GM21825 (cell line): ENCODE results near the gene HUNK.
"Not testable (repeated sequence)": the region's sequence is repeated elsewhere in the genome, so short reads cannot be mapped to it uniquely, and the experiment has no call there.

Source experiments
- ATAC-seq: cut with Tn5 transposase; IDR thresholded peaks from one replicate; pipeline ENCODE4 v1.9.1; 2021; ENCODE audit warnings: mild to moderate bottlenecking, moderate library complexity; ENCODE audit not compliant: unreplicated experiment

HUNK gene

DNA sequence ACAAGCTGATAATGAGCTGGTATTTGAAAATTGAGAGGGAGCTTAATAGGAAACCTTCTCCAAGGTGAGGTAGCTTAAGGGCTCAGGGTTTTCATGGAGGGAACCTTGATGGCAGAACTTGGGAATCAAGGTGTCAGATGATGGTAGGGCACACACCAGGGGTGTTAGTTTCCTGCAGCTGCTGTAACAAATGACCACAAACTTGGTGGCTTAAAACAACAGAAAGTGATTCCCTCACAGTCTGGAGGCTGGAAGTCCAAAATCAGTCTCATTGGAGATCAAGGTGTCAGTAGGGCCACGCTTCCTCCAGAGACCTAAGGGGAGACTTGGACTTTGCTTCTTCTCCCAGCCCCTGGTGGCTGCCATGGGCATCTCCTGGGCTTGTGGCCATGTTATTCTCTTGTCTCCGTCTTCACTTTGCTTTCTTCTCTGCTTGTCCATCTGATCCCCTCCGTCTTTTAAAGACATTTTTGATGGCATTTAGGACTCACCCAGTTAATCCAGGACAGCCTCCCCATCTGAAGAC, 45.5 kb downstream of the HUNK start:
- no peak for ATAC-seq

DNA sequence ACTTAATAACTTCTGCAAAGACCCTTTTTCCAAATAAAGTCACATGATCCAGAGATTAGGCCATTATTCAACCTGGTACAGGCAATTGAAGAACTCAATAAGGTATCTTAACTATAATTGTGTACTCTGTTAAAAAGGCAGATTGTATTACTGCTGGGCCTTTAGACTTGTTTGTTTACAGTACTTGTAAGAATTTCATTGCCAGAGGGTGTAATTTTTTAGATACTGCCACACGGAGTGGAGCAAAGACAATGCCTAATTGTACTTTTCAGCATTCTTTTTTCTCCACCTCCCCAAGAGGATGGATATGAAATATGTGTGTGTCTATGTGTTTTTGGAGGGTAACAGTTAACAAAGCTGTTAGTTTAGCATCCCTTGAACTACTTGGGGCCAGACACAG, 47.5 kb downstream of the HUNK start:
- ATAC-seq = no peak

DNA sequence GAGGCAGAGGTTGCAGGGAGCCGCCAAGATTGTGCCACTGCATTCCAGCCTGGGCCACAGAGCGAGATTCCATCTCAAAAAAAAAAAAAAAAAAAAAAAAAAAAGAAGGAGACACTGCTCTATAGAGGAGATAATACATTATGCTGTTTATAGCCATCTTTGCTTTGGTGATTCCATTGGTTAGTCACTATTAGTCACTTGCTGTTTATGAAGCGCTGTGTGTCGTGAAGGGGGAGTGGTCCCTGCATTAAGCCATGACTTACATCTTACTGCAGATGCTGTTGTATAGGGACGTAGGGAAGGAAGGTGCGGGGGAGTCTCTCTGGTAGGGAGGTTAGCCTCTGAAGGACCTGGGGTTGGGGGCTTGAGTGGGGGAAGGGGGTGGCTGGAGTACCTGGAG, 48.3 kb downstream of the HUNK start:
- no peak for ATAC-seq

DNA sequence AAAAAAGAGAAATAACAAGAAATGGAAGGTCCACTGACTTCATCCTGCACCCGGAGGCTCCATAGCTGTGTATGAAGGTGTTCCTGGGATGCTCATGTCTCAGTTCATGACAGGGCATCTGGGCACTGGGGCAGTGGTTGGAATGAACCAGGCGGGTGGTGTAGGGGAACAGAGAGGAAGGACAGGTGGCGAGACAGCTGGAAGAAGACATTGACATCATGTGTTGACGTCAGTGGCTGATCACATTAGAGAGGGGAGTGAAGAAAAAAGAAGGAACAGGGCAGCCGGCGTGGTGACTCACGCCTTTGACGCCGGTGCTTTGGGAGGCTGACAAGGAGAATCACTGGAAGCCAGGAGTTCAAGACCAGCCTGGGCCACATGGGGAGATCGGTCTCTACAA, 50.1 kb downstream of the HUNK start:
- no peak for ATAC-seq

DNA sequence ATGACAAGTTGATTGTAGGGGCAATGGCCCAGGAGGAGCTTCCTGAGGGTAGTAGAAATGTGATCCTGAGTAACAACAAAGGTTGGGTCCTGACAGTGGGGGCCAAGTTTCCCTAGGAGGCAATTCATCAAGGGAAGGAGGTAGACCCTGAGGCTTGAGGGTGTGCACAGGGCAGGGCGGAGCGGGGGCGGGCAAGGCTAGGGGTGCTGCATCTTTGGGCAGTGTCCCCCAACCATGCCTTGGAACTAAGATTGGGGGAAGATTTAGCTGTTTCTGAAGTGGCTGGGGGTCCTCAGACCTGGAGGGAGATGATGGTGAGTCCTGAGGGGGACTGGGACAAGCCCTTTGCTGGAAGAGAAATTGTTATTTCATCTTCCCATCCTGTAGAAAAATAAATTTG, 50.9 kb downstream of the HUNK start:
- ATAC-seq = no peak

DNA sequence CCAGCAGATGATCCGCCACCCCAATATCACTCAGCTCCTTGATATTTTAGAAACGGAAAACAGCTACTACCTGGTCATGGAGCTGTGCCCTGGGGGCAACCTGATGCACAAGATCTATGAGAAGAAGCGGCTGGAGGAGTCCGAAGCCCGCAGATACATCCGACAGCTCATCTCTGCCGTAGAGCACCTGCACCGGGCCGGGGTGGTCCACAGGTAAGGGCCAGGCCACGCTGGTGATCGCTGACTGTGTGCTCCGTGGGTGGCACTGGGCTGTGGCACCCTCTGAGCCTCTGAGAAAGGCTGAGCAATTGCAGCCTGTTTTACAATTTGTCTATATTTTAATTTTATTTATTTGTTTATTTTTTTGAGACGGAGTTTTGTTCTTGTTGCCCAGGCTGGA, 51.7 kb downstream of the HUNK start:
- ATAC-seq = no peak

DNA sequence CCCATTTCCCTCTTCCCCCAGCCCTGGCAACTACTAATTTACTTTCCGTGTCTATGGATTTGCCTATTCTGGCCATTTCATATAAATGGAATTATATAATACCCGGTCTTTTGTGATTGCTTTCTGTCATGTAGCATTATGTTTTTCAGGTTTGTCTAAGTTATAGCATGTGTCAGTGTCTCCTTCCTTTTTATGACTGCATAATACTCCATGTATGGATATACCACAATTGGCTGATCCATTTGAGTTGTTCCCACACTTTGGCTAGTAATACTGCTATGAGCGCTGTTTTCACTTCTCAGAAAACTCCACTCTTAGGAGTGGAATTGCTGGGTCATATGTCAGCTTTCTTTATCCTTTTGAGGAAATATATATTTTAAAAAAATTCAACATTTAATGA, 53.7 kb downstream of the HUNK start:
- no peak for ATAC-seq

DNA sequence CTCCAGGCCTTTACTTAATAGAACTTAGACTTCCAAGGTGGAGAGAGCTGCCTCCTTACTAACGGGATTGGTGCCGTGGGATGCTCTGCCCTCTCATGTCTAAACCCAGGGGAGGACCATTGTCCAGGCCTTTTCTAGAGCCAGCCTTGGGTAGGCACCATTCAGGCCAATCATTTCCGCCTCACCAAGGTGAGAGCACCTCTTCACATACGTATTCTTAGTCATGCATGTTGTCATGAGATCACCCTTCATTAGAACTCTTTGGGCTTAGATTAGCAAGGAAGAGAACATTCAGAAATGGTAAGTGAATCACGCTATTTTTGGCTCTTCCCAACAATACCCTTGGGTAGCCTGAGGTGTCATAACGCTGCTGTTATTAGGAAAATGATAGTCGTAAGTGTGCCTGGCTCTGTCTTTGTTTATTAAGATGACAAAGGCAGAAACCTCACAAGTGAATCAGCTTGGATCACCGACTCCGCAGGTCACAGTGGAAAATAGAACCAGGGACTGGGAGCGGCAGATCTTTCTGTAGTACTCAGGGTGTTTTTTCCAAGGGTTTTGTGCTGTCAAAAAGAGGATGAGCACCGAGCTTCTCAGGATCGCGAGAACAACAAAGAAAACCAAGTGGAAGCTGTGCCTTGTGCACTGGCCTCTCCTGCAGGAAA, 55.0 kb downstream of the HUNK start:
- ATAC-seq = no peak

DNA sequence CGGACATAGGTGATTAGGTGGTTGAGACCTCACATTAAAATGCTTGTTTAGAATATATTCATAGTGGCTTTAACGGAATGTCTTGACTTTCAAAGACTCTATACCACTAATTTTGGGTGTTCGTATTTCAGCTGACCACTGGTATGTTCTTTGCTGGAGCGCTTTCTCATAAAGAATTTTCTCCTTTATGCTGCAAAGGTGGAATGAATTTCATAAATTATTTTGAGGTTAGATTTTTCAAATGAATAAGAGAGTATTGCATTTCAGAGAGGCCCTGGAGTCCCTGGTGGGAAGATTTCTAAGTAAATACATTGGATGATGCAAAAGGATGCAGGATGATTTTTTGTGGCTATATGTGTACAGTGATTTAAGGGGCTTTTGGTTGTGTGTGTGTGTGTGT, 55.8 kb downstream of the HUNK start:
- ATAC-seq = no peak

DNA sequence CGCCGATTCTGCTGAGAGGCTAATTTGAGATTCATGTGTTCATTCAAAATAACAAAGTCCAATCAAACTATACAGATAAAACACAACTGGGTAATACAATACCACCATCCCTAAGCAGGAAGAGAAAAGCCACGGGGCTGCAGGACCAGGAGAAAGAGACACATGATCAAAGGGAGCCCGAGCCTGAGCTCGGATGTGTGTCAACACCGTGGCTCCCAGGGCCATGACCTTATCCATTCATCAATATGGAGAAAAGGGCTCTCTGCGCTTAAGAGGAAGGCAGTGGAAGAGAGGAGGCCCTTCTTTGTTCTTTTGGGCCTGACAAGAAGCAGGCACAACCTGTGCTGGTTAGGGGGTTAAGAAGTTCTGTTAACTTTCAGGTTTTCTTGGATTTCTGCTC, 56.7 kb downstream of the HUNK start:
- no peak for ATAC-seq

DNA sequence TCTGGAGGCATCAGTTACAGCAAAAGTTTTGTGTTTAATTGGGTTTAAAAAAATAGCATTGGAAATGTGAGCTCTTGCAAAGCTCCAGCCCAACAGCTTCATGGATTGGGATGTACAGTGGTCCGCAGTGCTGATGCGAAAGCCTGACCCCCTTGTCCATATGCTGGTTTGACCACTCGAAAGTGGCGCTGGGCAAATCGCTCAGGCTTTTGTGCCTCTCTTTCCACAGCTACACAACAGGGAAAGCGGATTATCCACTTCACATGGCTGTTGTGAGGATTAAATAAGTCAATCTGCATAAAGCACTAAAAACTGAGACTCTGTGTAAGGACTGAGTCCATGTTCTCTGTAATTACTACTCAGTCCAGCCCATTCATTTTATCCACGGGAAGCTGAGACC, 57.2 kb downstream of the HUNK start:
- no peak for ATAC-seq

DNA sequence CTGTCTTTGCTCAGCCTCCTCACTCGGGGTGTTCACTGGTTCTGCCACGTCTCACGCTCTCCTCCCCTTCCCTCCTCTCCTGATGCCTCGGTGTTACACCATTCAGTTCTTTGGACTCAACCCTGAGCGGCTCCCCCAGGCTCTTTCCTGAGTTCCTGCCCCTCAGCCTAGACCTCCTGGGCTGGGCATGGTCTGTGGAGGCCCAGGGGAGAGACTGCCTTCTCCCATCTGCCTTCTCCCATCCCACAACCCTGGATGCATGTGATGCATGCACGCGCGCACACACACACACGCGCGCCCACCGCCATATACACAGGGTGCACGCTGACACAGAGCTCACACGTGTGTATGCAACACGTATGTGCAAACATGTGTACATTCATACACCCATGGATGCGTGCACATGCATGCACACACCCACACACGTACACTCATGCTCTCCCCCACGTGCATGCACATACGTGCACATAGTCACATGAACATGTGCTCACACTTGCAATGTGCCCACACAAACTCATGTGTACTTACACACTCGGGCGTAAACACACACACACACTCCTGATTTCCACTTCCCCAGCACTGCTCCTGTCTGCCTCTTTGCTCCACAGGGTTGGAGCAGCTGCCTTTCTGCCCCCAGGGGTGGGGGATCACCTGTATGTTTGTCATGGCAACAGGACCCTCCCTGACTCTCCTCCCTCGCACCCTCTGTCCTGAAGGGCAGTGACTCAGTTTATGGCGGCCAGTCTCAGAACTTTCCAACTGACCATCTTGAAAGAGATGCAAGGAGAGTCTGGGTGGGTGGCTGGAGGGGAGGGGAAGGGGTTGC, 59.0 kb downstream of the HUNK start:
- no peak for ATAC-seq

DNA sequence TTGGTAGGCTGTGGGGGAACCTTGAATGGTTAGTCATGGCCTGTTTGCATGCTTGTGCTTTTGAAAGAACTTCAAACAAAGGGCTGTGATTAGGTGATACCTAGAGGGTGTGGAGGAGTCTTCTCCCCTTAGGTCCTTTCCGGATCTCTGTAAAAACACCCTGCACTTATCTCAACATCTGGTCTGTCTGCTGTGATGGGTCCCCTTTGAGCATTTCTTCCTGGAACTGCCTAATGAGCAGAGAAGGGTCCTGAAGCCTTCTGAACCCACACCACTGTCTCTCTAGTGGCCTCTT, 59.6 kb downstream of the HUNK start:
- ATAC-seq = no peak

DNA sequence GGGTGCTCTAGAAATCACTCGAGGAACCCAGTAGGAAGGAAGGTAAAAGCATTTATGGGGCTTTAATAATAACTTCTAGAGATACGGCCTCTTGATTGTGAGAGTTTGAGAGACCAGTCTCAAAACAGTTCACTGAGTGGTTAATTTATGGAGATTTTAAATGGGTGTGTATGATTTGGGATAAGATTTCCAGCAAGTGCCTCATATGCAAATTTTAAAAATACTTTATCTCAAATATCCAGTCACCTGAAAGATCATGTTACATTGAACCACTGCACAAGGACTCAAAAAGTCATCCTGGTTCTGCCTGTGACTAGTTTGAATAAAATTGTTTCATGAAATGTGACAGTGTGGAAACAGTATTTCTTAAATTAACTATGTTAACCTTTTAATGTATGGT, 64.5 kb downstream of the HUNK start:
- ATAC-seq = no peak

DNA sequence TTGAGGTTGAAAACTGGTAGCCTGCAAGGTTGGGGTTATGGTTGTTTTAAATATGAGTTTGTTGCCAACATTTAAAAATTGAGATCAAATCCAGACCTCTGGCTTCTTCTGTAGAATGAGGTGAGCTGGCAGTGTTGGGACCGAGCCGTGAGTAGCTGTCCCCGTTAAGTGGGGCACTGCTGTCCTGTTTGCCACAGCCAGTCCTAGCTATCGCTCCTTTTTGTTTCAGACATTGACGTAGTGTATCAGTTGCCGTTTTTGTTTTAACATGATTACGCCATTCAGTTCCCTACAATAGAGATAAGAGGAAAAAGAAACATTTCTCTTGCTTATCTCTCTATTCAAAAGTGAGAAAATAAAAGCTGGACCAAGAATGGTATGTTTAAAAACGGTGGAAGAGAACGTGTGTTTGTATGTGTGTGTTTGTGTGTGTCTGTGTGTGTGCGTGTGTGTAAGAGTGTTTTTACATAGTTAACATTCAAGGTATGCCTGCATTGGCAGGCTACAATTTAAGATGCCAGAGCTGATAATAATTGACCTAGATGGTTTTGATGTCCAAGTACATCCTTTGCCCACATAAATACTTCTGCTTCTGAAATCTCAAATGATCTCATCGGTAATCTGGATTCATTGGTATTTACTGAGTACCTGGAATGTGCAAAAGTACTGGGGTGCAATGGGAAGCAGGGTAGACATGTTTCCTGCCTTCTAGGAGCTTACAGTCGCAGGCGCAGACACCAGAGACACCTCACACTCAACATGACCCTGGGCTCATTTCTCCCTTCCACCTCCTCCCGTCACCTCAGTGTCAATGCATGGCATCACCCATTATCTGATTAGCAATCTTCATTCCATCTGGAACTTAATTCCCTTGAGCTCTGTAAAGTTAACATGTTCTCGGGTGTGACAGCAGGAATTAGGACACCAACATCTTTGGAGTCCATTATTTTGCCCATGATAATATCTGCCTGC, 65.8 kb downstream of the HUNK start:
- no peak for ATAC-seq

DNA sequence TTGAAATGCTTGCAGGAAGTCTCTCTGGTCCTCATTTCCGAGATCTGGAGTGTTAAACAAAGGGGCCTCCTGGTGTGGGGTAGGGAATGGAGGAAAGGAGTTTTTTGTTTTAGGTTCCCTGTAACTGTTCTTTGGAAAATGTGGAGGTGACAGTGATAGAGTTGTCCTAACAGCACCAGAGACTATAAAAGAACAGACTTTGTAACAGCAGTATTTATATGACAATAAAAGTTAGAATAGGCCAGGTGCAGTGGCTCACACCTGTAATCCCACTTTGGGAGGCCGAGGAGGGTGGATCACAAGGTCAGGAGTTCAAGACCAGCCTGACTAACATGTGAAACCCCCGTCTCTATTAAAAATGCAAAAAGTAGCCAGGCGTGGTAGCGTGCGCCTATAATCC, 68.9 kb downstream of the HUNK start:
- ATAC-seq = no peak

DNA sequence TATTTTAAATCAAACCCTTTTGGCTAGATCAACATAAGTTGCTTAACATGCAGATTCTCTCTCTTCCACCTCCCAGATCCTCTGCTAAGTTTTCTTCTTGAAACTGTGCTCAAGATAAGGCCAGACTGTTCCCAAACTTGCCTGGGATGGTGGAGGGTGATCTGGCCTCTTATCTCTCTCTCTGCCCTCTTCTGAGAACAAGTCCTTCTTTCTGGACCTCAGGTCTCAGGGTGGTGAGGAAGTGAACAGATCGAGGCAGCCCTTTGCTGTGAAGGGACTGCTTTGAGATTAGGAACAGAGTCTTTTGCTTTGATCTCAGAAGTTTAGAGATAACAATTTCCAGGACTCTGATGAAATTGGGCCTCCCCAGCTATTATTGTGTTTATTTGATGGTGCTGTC, 70.7 kb downstream of the HUNK start:
- no peak for ATAC-seq

DNA sequence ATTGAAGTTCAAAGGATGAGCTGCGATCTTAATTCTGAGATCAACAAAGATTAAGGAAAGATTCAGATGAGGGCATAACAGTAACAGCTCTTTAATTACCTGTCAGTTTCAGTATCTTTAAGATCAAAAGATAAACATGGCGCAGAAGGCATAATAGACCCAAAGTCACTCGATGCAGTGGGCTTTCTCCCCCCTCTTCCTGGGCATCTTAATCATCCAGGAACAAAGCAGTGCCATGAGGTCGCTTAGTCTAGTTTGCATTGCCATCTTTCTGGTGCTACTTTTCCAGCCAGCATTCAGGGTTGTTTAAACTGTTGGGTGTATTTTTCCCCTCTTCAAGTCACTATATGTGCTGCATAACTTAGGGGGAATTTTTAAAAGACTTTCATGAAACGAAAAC, 72.3 kb downstream of the HUNK start:
- no peak for ATAC-seq

DNA sequence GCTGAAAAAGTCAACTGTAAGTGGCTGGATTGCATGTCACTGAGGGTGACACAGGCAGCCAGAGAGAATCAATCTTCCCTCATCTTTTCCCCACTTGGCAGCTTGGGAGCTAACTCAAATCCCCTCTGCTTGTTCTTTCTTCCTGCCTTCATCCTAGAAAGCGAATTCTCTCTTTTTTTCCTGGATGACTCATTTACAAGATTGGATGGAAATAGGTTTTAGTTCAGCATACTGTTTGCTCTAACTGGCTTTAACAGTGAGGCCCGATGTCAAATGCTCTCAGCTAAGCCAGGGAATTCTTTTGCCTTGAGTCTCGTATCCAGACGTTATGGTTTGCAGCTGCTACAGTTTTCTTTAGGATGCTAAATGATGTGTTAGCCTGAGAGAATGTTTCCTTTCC, 72.7 kb downstream of the HUNK start:
- no peak for ATAC-seq

DNA sequence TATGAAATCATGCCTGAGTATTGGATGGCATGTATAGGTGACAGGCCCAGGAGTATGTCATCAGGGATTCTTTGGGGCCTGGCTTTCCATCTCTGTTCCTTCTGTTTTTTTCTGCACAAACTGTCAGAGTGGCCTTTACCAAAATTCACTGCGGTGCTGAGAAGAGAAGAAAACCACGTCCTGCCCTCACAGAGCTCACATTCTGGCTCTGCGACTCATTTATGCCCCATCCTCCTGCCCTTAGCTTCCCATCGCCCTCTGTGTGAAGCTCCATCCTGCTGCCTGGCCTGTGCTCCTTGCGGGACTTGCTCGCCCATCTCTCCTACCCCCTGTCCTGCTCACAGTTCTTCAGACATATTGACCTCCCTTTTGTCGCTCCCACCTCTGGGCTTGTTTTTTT, 73.4 kb downstream of the HUNK start:
- ATAC-seq = no peak

DNA sequence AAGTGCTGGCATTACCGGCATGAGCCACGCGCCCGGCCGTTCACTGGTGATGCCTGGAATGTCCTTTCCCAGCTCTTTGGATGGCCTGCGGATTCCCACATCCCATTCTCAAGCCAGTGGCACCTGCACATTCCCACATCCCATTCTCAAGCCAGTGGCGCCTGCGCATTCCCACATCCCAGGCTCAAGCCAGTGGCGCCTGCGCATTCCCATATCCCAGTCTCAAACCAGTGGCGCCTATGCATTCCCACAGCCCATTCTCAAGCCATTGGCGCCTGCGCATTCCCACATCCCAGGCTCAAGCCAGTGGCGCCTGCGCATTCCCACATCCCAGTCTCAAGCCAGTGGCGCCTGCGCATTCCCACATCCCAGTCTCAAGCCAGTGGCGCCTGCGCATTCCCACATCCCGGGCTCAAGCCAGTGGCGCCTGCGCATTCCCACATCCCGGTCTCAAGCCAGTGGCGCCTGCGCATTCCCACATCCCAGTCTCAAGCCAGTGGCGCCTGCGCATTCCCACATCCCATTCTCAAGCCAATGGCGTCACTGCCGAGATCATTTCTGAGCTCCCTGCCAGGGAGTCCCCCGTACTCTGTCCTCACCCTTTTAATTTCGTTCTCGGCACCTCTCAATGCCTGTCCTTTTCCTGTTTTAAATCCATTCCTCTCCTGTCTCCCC, 74.2 kb downstream of the HUNK start:
- ATAC-seq = not testable (repeated sequence)
